Lung (tissue), 12 donors: ENCODE results near the gene NTM. TPM values are rescaled to one million over a fixed set of nuclear protein-coding genes. Genes with fewer than 3 reads are reported as not detected.

Source experiments
- ATAC-seq: fragments of 200-7000 bp; cut with Tn5 transposase; one replicate; pipeline ENCODE4 v1.9.1; 2020; ENCODE audit warnings: moderate number of reproducible peaks; ENCODE audit not compliant: insufficient read depth, low FRiP score
- DNase-seq, 3 donors: peaks; one replicate each; pipeline ENCODE4 v3.0.0-alpha.2; 2013 to 2017
- H3K27ac ChIP-seq, 2 donors: one replicate each; pipeline ENCODE4 v1.5.1; 2013; ENCODE audit warnings: mild to moderate bottlenecking in 2 of 2, moderate library complexity in 2 of 2, control low read depth in 1 of 2, inconsistent platforms in 1 of 2, low read depth in 1 of 2, low read length in 1 of 2
- H3K27me3 ChIP-seq, 3 donors: one replicate each; pipeline ENCODE4 v1.5.1; 2013; ENCODE audit warnings: low read length in 2 of 3; ENCODE audit not compliant: control insufficient read depth in 3 of 3, insufficient read depth in 3 of 3
- H3K36me3 ChIP-seq, 4 donors: one replicate each; pipeline ENCODE4 v1.5.1; 2013; ENCODE audit warnings: low read length in 4 of 4, mild to moderate bottlenecking in 1 of 4, moderate library complexity in 1 of 4; ENCODE audit not compliant: control insufficient read depth in 4 of 4, insufficient read depth in 4 of 4
- H3K4me1 ChIP-seq, 5 donors: one replicate each; pipeline ENCODE4 v1.5.1; 2013; ENCODE audit warnings: low read length in 5 of 5, mild to moderate bottlenecking in 2 of 5, moderate library complexity in 1 of 5; ENCODE audit not compliant: control insufficient read depth in 5 of 5, insufficient read depth in 5 of 5
- H3K4me3 ChIP-seq: one replicate; pipeline ENCODE4 v1.5.1; 2013; ENCODE audit warnings: mild to moderate bottlenecking, control low read depth, moderate library complexity
- H3K9ac ChIP-seq, 2 donors: one replicate each; pipeline ENCODE4 v1.5.1; 2013; ENCODE audit warnings: low read length in 2 of 2, control low read depth in 1 of 2; ENCODE audit not compliant: insufficient read depth in 1 of 2
- H3K9me3 ChIP-seq, 4 donors: one replicate each; pipeline ENCODE4 v1.5.1; 2013; ENCODE audit warnings: low read length in 3 of 4, mild to moderate bottlenecking in 1 of 4, moderate library complexity in 1 of 4; ENCODE audit not compliant: control insufficient read depth in 4 of 4, insufficient read depth in 3 of 4
- WGBS, 2 donors: extraction: QIAGEN DNeasy Blood & Tissue Kit; methylation state at CpG; one replicate each; pipeline ENCODE4 v1.1.7; 2013; 5-methylcytosine and 5-hydroxymethylcytosine counted together
- polyA plus RNA-seq, 2 donors: library from polyadenylated mRNA; stranded (reverse); fragments of 200-250 nt; gene quantifications; one replicate each; pipeline ENCODE4 v1.2.1, GENCODE V29; 2013
- total RNA-seq, 2 donors: library from RNA; depleted of rRNA in 1 of 2; stranded (reverse); fragments of >200 nt in 1 of 2; gene quantifications; one replicate each; pipeline ENCODE4 v1.2.1, GENCODE V29; 2014 to 2021
- TF ChIP-seq, protein P1 (sequence below): IDR thresholded peaks from 2 replicates; pipeline ENCODE4 v1.5.1; 2012; ENCODE audit warnings: mild to moderate bottlenecking; ENCODE audit errors: control extremely low read depth, extremely low read depth
- donor health status: control.
- donor health status: control.
- donor health status: Bipolar disorder and iron deficiency.
- donor health status: healthy.
- donor health status: DM: yes; HTN: yes; CAD: no.

Gene NTM
- total and polyA plus RNA-seq, 4 donors, result 0.39 to 30.9 (median 7.2) TPM

DNA sequence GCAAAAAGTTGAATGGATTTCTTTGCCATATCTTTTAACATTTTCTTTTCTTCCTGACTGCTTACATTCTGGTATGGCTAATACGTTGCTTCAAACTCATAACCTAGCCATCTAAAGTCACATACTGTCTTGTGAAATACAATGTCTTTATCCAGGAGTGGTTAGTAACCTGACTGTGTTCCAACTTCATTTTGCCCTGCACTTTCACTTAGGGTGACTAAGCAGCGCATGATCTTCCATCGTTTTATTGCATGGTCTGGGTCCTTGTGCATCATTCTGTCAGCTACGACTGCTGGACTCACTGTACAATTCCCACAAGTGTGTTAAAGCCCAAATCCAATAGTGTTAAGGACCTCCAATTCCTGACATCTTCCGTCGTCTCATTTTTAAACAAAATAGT lies 403.2 kb downstream of the NTM start:
- ATAC-seq (no peak), DNase-seq (no peak)
- no peak overlapping the region for H3K9ac ChIP-seq
- WGBS, 2 donors, result 82 to 90% methylated on average over 6 of the region's 6 CpGs
- H3K4me3 ChIP-seq, result no peak overlapping the region
- peaks cover 0 to 13% (median 0%) of the 10 kb centered on the region in 3 donors for H3K27me3 ChIP-seq
- H3K36me3 ChIP-seq, result no peaks in the 10 kb centered on the region
- TF ChIP-seq, protein P1, sequence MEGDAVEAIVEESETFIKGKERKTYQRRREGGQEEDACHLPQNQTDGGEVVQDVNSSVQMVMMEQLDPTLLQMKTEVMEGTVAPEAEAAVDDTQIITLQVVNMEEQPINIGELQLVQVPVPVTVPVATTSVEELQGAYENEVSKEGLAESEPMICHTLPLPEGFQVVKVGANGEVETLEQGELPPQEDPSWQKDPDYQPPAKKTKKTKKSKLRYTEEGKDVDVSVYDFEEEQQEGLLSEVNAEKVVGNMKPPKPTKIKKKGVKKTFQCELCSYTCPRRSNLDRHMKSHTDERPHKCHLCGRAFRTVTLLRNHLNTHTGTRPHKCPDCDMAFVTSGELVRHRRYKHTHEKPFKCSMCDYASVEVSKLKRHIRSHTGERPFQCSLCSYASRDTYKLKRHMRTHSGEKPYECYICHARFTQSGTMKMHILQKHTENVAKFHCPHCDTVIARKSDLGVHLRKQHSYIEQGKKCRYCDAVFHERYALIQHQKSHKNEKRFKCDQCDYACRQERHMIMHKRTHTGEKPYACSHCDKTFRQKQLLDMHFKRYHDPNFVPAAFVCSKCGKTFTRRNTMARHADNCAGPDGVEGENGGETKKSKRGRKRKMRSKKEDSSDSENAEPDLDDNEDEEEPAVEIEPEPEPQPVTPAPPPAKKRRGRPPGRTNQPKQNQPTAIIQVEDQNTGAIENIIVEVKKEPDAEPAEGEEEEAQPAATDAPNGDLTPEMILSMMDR, result no peak
- H3K27ac ChIP-seq, result no peak overlapping the region
- no peaks in the 10 kb centered on the region for H3K4me1 ChIP-seq
- peaks cover 0 to 2% (median 0%) of the 10 kb centered on the region in 4 donors for H3K9me3 ChIP-seq

DNA sequence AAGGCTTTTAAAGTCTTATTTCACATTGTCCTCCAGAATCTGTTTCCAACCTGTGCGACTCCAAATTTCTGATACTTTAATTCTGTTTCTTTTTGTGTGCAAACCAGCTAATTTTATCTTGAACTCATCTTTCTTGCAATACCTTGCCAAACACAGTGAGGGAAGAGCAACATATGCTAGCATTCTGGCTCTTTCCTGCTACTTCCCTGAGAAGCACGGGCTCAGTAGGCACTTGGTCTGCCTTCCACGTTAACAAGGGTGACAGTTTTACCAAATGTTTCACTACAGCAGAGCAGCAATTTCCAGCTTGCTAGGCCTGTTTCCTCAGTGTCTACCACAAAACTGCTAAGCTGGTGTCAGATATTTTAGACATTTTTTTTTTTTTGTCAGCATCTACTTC lies 405.8 kb downstream of the NTM start:
- Histone ChIP-seq H3K36me3 (no peaks in the 10 kb centered on the region), H3K27me3 (peaks cover 0 to 20% (median 0%) of the 10 kb centered on the region in 3 donors), H3K27ac (no peak overlapping the region), H3K4me1 (no peaks in the 10 kb centered on the region), H3K9me3 (peaks cover 0 to 2% (median 0%) of the 10 kb centered on the region in 4 donors), H3K9ac (no peak overlapping the region), H3K4me3 (no peak overlapping the region)
- WGBS, 2 donors, result 76 to 84% methylated on average over 3 of the region's 3 CpGs
- ATAC-seq, result no peak
- TF ChIP-seq, protein P1, result no peak
- no peak for DNase-seq

DNA sequence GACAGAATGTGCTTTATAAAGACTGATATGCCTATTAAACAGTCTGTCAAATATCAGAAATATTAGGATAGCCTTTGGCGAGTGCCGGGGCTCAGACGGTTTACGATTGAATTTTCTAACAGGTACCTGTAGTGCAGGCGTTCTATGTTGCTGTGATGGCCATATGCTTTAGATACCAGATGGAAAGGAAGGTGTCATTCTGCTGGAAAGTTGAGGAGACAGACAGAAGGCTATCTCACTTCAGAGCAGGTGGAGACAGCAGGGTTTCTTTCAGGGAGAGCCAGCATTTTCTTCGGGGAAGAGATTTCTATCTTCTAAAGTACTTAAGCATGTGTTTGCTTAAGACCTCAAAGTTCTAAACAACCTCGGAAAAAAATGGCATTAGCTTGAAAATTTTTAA lies 415.4 kb downstream of the NTM start:
- no peak for ATAC-seq
- H3K4me3 ChIP-seq, result no peak overlapping the region
- H3K27ac ChIP-seq, result no peak overlapping the region
- no peak overlapping the region for H3K9ac ChIP-seq
- H3K36me3 ChIP-seq, result no peaks in the 10 kb centered on the region
- DNase-seq, result no peak
- TF ChIP-seq, protein P1, result no peak
- no peaks in the 10 kb centered on the region for H3K9me3 ChIP-seq
- WGBS, 2 donors, result 70 to 84% methylated on average over 7 of the region's 7 CpGs
- H3K27me3 ChIP-seq, result peaks cover 0 to 13% (median 0%) of the 10 kb centered on the region in 3 donors
- peaks cover 0 to 4% (median 0%) of the 10 kb centered on the region in 5 donors for H3K4me1 ChIP-seq

DNA sequence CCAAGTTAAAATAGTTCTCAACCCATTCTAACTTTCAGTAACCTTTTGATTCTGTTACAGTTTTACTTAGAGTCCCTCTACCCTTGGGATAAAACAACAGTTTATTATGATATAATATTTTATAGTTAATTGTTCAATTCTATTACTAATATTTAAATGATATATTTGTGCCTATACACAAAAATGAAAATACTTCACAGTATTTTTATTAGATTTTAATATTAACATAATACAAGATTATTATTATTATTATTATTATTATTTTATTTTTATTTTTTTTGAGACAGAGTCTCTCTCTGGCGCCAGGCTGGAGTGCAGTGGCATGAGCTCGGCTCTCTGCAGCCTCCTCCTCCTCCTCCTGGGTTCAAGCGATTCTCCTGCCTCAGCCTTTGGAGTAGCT lies 416.7 kb downstream of the NTM start:
- Histone ChIP-seq H3K9ac (no peak overlapping the region), H3K27me3 (peaks cover 0 to 13% (median 0%) of the 10 kb centered on the region in 3 donors), H3K27ac (no peak overlapping the region), H3K4me1 (peaks cover 0 to 4% (median 0%) of the 10 kb centered on the region in 5 donors), H3K9me3 (no peaks in the 10 kb centered on the region), H3K4me3 (no peak overlapping the region), H3K36me3 (no peaks in the 10 kb centered on the region)
- DNase-seq, result no peak
- TF ChIP-seq, protein P1, result no peak
- WGBS, 2 donors, result 59 to 74% methylated on average over 3 of the region's 3 CpGs
- ATAC-seq, result no peak
